HG03565 (cell line): ENCODE measurements around the gene MC1R.

Experiments
- ATAC-seq: cut with Tn5 transposase; IDR thresholded peaks from one replicate; pipeline ENCODE4 v1.9.1; 2021; ENCODE audit warnings: mild to moderate bottlenecking, moderate library complexity; ENCODE audit not compliant: unreplicated experiment

MC1R gene

GRCh38 chr16:89895482-89896250 is 23.0 kb upstream of the MC1R start:
- no peak for ATAC-seq

GRCh38 chr16:89897204-89897603 is 21.5 kb upstream of the MC1R start:
- ATAC-seq: no peak

GRCh38 chr16:89898201-89898967 is 20.3 kb upstream of the MC1R start:
- ATAC-seq: no peak

GRCh38 chr16:89899879-89900481 is 18.7 kb upstream of the MC1R start:
- no peak for ATAC-seq

- ATAC-seq: no peak
Observed at GRCh38 chr16:89900885-89901284, 17.8 kb upstream of the MC1R start.

GRCh38 chr16:89902980-89903379 is 15.7 kb upstream of the MC1R start:
- no peak for ATAC-seq

GRCh38 chr16:89903908-89904515 is 14.7 kb upstream of the MC1R start:
- no peak for ATAC-seq

- no peak for ATAC-seq
Observed at GRCh38 chr16:89904606-89905510, 13.8 kb upstream of the MC1R start.

- ATAC-seq: no peak
Observed at GRCh38 chr16:89905511-89906139, 13.0 kb upstream of the MC1R start.

GRCh38 chr16:89906140-89907025 is 12.3 kb upstream of the MC1R start:
- ATAC-seq: no peak

GRCh38 chr16:89907055-89907814 is 11.4 kb upstream of the MC1R start:
- ATAC-seq: no peak

GRCh38 chr16:89908236-89908635 is 10.4 kb upstream of the MC1R start:
- ATAC-seq: no peak

- no peak for ATAC-seq
Observed at GRCh38 chr16:89909777-89910716, 8.6 kb upstream of the MC1R start.

GRCh38 chr16:89910717-89911354 is 7.8 kb upstream of the MC1R start:
- ATAC-seq: no peak

- ATAC-seq: no peak
Observed at GRCh38 chr16:89911375-89911774, 7.3 kb upstream of the MC1R start.

- no peak for ATAC-seq
Observed at GRCh38 chr16:89912143-89912542, 6.5 kb upstream of the MC1R start.

GRCh38 chr16:89912627-89913026 is 6.0 kb upstream of the MC1R start:
- no peak for ATAC-seq
